Measurements from ENCODE around the gene RAB24.
A peak's percentile ranks its signal among the peaks of the same experiment; 100 is the strongest.
"Not testable (repeated sequence)": the region's sequence is repeated elsewhere in the genome, so short reads cannot be mapped to it uniquely, and the experiment has no call there.

Gene RAB24

DNA sequence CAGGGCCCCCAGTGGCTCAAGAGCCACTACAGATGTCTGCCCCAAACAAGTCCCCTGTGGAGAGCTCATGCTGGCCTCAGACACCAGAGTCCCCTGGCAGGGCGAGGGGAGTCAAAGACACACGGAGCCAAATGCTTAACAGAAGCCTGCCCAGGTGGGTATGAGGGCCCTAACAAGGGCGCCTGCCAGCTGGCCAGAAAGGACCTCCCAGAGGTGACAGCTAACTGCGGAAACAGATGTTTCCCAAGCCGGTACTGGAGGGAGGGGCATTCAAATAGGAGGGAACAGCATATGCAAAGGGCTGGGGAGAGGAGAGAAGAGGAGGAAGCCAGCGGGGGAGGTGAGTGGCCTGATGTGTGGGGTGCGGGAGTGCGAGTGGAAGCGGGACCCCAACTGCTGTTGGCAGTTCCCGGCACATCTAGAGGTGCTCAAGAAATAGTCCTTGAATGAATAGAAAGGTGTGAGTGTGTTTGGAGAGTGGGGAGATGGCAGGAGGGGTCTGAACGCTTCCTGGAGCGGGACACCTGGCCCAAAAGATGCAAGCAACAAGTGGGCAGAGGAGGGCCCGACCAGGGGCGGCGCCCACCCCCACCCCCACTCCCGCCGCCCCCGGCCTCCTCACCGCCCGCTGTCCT lies 7.4 kb upstream of the RAB24 start:
- peak; percentile 13 to 56 for DNase-seq

- no peak for DNase-seq
Measured at GRCh38 chr5:177310332-177310731, 6.8 kb upstream of the RAB24 start.

- DNase-seq: peak in 1 of 2 experiments; percentile 70
Measured at GRCh38 chr5:177309351-177310191, 6.1 kb upstream of the RAB24 start.

DNA sequence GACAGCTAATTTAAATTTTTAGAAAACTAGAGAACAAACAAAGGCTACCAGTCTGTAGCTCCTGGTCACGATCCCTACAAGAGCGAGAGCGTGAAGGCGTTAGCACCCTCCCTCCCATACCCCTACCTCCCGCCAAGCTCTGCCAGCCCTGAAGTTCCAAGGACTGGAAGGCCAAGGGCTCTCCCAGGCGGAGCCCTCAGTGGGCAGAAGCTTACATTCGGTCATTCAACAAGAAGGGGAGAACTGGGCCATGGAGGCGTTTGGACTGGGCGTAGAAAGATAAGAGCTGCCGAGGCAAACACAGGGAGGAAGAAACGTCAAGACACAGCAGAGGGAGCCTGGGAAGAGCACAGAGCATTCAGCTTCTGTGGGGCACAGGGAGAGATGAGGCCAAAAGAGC lies 5.2 kb upstream of the RAB24 start:
- DNase-seq: no peak

GRCh38 chr5:177307544-177308363 lies 4.2 kb upstream of the RAB24 start:
- no peak for DNase-seq

DNA sequence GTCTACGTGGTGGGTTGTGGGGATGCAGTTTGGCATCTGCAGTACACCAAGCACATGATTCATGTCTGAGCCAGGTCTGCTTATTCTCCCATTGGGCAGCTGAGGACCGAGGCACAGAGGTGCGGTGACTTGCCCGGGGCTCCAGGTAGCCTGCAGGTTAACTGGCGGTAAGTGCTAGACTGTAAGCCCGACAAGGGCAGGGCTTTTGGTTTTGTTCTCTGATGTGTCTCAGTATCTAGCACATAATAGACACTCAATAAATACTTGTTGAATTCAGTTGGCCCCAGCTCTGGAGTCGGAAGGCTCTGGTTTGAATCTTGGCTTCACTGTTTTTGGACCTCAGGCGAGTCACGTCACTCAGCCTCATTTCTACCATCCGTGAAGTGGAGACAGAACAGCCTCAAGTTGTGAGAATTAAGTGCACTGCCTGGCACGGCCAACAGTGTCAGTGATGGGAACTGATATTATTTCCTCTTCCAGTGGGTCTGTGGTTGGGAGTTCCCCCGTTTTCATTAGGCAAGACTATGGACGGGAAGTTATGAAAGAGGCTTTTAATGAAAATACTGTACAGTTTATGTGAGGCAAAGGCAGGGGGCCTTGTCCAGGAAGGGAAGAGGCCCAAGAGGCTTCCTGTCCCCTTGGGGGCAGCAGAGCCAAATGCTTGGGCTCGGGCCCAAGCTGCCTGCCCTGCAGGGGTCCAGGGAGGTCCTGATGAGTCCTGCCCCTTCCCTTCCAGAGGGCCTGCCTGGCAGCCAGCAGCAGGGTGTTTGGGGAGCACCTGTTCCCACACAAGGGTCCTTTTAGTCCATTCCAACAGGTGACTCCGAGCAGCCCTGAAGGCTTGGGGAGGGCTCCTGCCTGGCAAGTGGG lies 3.4 kb upstream of the RAB24 start:
- no peak for DNase-seq

DNA sequence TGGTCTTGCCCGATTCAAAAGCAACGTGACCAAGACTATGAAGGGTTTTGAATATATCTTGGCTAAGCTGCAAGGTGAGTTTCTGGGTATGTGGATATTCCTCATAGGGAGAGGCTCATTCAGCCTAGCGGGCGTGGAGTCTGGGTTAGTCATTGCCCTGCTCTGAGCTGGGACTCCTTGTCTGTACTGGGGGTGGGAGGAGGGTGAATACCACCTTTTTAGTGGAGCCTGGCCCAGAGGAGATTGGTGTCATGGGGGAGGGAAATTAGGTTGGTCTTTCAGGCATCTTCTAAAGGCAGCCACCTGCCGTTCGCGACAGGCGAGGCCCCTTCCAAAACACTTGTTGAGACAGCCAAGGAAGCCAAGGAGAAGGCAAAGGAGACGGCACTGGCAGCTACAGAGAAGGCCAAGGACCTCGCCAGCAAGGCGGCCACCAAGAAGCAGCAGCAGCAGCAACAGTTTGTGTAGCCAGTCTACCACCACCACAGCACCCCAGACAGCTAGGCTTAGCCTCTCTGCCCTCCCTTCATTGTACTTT lies 2.7 kb upstream of the RAB24 start:
- not testable (repeated sequence) for DNase-seq

- DNase-seq: no peak
Measured at GRCh38 chr5:177304392-177305119, 1.0 kb upstream of the RAB24 start.

GRCh38 chr5:177303925-177304391 lies 439 bp upstream of the RAB24 start:
- no peak for DNase-seq

DNA sequence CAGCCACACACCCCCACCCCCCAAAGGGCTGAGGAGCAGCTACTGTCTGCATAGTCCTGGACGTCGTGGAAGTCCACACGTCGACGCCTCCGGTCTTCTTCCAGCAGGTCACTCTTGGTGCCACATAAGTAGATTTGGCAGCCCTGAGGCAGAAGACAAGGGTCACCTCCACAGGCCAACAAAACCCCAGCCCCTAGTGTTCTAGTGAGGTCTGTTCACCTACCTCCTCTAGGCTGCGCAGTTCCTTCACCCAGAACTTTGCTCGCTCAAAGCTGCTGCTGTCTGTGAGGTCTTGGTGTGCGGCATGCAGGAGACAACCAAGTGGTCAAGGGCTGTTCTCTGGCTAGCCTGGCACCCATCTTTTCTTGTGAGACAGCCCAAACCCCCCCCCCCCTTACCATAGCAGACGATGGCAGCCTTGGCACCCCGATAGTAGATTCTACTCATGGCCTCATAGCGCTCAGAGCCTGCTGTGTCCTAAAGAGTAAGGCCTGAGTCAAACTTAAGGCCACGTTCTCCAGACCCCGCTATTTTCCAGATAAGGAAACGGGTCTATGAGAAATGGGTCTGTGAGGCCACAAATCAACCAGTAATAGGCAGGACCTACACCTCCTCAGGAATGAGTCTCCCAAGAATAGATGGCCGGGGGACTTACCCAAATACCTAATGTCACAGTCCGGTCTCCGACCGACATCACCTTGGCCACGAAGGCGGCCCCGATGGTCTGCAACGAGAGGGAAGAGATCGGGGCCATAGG lies 987 bp downstream of the RAB24 start:
- peak in 1 of 2 experiments; percentile 24 for DNase-seq

GRCh38 chr5:177301503-177302165 lies 1.9 kb downstream of the RAB24 start:
- no peak for DNase-seq

GRCh38 chr5:177300951-177301350 lies 2.6 kb downstream of the RAB24 start:
- no peak for DNase-seq

DNA sequence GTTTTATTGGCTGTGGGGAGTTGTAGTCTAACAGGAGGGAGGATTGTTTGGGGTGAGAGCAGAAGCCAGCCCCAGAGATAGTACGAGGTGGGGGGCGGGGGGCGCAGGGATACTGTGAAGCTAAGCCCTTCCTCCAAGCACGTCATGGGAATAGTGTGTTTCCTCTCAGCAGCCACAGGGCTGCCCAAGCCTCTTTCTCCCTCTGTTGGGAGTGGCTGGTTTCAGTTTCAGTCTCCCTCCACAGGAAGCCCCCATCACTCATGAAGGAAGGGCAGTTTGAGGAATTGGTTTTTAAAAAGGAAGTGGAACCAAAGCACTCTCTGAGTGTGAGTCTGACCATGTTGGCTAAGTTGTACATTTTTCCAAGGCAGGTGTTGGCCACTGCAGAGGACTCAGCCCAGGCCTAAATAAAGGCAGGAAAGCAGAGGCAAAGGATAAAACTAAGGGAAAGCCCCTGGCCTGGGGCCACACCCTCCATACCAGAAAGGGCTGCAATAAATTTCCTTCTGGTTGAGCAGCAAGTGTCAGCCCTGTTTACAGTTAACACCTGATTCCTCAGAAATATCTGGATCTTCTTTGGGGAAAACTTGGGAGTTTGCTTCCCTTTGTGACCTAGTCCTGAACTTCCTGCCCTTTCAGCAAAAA lies 3.2 kb downstream of the RAB24 start:
- DNase-seq: no peak

DNA sequence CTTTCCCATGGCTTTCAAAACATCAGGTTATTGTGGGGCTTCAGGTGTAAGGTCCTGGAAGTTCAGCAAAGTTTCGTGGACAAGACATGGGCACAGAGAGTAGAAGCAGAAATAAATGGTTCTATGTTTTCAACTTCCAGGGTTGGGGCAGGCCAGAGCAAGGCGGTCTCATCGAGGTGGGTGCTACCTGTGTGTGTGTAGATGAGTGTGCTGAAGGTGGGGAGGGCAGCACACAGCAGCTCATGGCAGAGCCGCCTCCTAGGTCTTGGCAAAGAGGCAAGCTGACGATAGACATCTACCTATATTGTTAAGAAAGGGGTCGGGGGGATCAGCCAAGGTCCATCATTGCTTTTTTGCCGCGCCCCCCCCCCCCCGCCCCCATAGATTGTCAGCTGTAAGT lies 3.8 kb downstream of the RAB24 start:
- no peak for DNase-seq

GRCh38 chr5:177297922-177298321 lies 5.6 kb downstream of the RAB24 start:
- DNase-seq: no peak

DNA sequence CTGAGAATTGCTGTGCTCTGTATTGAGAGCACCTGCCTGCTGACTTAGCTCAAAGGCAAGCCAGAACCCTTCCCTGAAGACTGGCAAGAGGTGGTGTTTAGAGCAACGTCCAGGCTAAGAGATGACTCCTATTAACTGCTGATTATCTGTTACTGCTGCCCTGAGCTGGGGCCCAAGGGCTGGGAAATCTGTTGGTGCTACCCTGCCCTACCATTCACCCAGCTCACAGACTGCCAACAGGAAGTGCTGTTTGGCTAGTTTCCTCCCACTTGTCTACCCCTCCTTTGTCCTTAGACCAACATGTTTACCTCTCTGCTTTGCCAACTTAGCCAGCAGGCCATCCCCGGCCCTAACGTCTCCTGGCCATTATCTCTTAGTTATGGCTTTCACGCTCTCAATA lies 6.9 kb downstream of the RAB24 start:
- no peak for DNase-seq

DNA sequence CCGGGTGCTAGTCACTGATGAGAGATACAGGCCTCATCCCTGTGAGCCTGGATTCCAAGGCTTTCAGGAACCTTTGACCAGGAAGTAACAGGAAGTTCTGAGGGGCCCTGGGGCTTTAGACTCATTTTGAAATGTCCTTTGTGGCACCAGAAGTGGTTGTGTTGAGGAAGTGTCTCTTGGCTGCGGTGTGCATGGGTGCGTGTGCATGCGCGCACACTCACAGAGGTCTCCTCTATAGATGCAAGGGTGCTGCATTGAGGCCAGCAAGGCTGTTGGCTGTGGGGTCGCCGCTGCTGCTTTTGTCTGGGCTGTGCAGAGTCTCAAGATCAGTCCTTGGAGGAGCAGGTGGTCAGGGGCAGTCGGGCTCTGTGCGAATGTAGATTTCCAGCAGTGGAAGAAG lies 7.6 kb downstream of the RAB24 start:
- DNase-seq: no peak

- DNase-seq: no peak
Measured at GRCh38 chr5:177294632-177295031, 8.9 kb downstream of the RAB24 start.

GRCh38 chr5:177293819-177294581 lies 9.5 kb downstream of the RAB24 start:
- DNase-seq: no peak
